ENCODE results near the gene GPR101.
"Not testable (repeated sequence)": the region's sequence is repeated elsewhere in the genome, so short reads cannot be mapped to it uniquely, and the experiment has no call there.

Gene GPR101

GRCh38 chrX:137028699-137029098 lies 5.1 kb downstream of the GPR101 start:
- DNase-seq (ENCODE audit: low read depth in 3 of 3) = no peak

- no peak for DNase-seq (ENCODE audit: low read depth in 3 of 3)
Observed at GRCh38 chrX:137025930-137026329, 7.9 kb downstream of the GPR101 start.

- DNase-seq (ENCODE audit: low read depth in 3 of 3) = not testable (repeated sequence)
Observed at GRCh38 chrX:137000236-137000635, 33.6 kb downstream of the GPR101 start.

GRCh38 chrX:136999024-136999423 lies 34.8 kb downstream of the GPR101 start:
- DNase-seq (ENCODE audit: low read depth in 3 of 3) = no peak
